GM12892 (cell line): ENCODE data around the gene NKAIN2.

ENCODE experiments used
- DNase-seq: peaks from one replicate; pipeline ENCODE4 v3.0.0; 2011; ENCODE audit not compliant: insufficient read length
- FAIRE-seq: peaks from 2 replicates; lab custom pipeline; 2011; peaks lifted over from hg19 to GRCh38; lab: Jason Lieb, UNC
- POLR2A ChIP-seq: IDR thresholded peaks from 2 replicates; pipeline ENCODE4 v1.6.1; 2011; ENCODE audit warnings: low read depth, low read length, control low read depth
- POLR2AphosphoS5 ChIP-seq: IDR thresholded peaks from 2 replicates; pipeline ENCODE4 v1.6.1; 2011; ENCODE audit warnings: low read depth, low read length, control low read depth
- TAF1 ChIP-seq: IDR thresholded peaks from 2 replicates; pipeline ENCODE4 v1.6.1; 2011; ENCODE audit warnings: low read depth, mild to moderate bottlenecking, control low read depth, low read length, borderline replicate concordance

Gene NKAIN2

DNA sequence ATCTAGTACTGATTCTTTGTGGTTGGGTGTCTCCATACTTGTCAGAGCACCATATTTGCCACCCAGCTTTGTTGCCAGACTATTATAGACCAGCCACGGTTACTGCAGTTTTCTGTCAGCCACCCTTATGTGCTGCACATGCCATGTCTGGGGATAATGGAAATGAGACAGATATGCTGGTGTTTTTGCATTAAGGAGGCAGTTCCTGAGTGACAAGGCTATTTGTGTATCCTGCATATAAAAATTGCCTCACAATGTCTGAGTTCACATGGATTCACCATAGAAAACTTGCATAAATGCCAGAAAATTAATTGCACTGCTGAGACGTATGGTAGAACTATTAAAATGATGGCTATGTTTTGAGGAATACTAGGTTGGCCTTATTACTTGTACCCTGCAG lies 51.8 kb downstream of the NKAIN2 start:
- DNase-seq, result no peak
- no peak for FAIRE-seq
- TF ChIP-seq POLR2AphosphoS5 (no peak), POLR2A (no peak), TAF1 (no peak)

DNA sequence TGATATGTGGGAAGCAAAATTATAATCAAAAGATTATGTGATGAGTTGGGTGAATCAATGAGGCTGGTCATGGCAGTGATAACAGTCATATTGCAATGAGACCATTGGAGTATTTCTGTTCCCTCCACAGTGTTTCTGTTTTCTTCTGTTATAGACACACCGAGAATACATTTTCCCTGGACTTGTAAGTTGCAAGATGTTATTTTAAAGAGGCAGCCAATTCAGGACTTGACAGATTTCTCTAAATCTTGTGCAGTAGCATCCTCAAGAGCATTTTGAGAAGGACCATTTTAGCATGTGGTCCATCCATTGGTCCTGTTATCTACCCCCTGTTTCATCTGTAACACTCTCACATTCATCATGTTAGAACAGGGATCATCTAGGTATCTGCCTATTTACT lies 55.6 kb downstream of the NKAIN2 start:
- TF ChIP-seq TAF1 (no peak), POLR2A (no peak), POLR2AphosphoS5 (no peak)
- DNase-seq (no peak), FAIRE-seq (no peak)

DNA sequence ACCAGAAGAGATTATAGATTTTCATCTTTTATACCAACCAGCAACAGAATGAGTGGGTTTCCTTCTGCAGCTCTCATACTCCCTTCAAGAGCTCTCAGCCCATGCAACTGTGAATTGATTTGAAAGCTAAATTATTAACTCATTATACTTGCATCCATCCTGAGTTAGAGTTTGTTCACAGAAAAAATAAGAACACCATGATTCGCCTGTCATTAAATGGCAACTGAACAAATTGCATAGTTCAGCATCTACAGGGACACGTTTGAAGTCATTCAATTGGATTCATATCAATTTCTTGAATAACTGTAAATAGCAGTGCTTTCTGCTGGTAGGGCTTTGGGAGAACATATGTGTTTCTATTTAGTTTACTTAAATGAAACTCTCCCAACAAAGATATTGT lies 65.7 kb downstream of the NKAIN2 start:
- TF ChIP-seq POLR2A, result no peak
- TF ChIP-seq TAF1, result no peak
- TF ChIP-seq POLR2AphosphoS5, result no peak
- FAIRE-seq (no peak), DNase-seq (no peak)

DNA sequence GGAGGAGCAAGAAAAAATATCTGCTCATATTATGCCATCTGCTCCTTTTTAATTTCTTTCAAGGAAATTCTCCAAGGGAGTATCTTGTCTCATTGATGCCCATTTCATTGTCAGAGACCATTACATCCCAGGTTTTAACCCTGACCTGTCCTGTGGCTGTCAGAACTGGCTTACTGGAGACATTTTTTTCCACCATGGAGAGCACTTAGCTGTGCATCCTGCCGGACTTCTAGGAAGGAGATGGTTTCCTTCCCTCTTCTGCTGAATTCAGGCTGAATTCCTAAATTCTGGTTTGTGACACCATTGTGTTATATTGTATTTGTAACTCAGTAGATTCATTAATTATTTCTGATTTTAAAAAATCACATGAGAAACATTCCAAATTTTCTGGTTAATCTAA lies 70.3 kb downstream of the NKAIN2 start:
- TF ChIP-seq POLR2A (no peak), POLR2AphosphoS5 (no peak), TAF1 (no peak)
- DNase-seq, result no peak
- FAIRE-seq, result no peak

DNA sequence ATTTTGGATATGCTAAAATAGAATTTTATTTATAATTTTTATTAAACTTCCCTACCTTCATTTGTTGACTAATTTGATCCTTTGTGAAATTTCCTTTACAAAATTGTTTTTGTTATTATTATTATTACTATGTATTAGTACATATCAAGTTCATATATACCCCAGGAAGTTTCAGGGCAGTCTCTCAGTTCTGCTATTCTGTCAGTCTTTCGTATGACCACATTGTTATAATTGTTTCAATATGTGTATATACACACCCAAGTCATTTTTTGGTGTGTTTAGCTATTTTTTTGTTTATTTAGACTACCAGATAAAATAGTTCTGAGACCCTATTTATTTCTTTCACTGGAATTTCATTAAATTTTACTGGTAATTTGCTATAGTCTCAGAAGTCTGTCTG lies 72.1 kb downstream of the NKAIN2 start:
- DNase-seq (no peak), FAIRE-seq (no peak)

DNA sequence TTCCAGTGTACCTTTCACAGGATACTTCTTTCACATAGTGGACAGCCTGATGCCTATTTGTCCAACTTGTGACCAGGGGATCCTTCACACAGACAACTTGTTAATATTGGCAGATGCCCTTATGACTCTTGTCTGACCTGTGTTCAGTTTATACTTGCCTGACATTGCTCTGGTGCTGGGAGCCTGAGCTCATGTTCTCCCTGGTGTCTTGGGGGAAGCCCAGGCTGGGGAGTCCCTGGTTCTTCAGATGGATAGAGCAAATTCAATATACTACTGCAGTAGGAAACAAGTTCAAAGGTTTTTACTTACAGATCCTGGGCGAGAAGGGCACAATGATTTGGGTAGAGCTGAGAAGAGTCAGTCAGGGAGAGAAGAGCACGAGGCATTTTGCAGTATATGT lies 76.1 kb downstream of the NKAIN2 start:
- FAIRE-seq, result peak; percentile 9
- TF ChIP-seq POLR2A, result no peak
- TF ChIP-seq TAF1, result no peak
- no peak for DNase-seq

More for the DNA sequence above, 72.1 kb downstream of the NKAIN2 start:
- TF ChIP-seq POLR2AphosphoS5, result no peak
- TF ChIP-seq POLR2A, result no peak
- TF ChIP-seq TAF1, result no peak

DNA sequence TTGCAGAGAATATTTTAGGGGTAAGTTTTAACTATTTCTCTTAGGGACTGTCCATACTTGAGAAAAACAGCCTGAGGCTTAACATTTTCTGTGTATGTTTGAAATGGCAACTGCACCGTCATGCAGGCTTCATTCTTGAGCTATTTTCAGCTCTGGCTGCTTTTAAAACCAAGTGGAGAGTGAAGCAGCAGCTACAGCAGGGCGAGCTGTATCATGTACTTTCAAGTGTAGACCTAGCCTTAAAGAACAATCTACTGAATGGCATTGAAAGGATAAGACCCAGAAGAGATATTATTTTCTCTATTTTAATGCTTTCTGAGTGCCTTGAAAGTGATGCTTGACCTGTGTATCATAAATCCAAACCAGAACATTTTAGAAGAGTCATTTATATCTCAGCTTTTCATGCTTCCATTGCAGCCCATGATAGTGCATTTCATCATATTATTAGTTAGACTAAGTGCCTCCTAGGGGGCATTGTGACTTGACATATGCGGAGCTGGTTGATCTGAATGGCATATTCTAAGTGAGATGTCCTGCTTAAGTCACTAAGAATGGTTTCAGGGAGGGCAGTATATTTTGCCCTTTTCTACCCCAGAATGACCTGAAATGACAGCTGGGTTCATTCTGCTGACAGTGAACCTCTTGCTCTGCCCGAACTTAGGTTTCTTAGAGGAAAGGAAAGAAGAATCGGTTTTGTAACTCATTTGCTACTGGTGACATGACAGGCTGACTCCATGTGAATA lies 85.3 kb downstream of the NKAIN2 start:
- DNase-seq, result no peak
- no peak for FAIRE-seq
- TF ChIP-seq TAF1 (no peak), POLR2AphosphoS5 (no peak), POLR2A (no peak)

DNA sequence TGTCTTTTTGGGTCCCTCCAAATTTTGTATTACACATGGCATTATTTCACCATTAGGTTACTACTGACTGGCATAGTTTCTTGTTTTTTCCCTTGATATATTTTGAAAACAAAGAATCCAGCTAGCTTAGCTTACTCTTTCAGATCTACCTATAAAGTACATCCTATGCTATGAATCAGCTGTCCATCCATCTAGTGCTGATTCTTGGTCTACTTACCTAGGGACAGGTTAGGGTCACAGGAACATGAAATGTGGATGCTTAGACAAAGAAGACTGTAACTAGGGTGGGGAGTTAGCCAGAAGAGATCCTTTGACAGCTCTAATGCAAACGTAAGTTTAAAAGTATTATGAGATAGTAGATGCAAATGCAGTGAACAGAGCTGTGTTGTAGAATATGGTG lies 91.7 kb downstream of the NKAIN2 start:
- TF ChIP-seq TAF1 (no peak), POLR2AphosphoS5 (no peak), POLR2A (no peak)
- DNase-seq, result no peak
- no peak for FAIRE-seq

DNA sequence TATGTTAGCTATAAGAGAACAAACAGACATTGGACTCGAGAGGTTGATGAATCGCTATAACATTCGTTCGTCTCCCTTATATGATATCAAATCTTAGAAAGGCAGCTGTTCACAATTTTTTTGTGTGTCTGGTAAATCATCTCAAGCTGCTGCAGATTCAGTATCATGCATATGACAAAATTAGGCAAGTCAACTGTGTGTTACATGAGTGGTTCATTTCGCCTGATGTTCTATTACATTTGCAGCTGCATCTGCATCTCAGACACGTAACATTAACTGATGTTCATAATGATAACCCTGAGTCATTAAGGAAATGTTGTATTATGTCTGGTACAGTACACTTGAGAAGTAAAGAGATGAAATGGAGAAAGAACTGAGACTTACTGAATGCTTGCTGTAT lies 92.1 kb downstream of the NKAIN2 start:
- TF ChIP-seq POLR2AphosphoS5 (no peak), POLR2A (no peak), TAF1 (no peak)
- FAIRE-seq (no peak), DNase-seq (no peak)

DNA sequence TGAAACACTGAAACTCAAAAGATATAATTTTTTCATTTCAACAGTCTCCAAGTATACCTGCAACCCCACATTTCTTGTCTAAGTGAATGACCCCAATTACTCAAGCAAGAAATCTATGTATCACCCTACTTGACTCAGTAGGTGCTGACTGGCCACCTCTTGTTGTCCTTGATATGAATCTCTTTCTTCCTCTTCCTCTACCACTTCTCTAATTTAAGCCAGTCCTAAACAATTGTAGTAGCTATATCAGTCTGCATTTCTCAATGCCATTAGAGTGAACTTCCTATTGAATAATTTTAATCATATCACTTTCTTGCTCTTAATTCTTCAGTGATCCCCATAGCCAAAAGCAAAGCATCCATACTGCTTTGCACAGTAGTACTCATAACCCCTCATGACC lies 93.2 kb downstream of the NKAIN2 start:
- no peak for DNase-seq
- TF ChIP-seq POLR2A, result no peak
- no peak for TF ChIP-seq TAF1
- TF ChIP-seq POLR2AphosphoS5, result no peak
- no peak for FAIRE-seq

DNA sequence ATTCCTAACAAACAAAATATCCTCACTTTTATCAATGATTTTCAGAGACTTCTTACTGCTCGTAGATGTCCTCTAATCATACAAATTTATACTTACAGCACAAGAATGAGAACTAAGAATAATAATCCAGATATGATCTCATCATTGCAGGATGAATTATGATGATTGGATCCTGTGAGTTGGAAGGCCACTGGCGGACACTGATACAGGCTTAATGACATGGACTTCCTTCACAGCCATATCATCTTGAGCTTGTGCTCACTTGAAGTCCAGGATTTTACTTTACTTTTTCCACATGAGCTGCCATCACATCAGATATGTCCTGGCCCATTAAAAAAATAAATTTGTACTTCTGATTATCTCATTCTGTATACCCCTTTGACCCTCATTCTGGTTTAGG lies 94.3 kb downstream of the NKAIN2 start:
- no peak for TF ChIP-seq POLR2A
- TF ChIP-seq POLR2AphosphoS5, result no peak
- TF ChIP-seq TAF1, result no peak
- FAIRE-seq, result no peak
- no peak for DNase-seq

DNA sequence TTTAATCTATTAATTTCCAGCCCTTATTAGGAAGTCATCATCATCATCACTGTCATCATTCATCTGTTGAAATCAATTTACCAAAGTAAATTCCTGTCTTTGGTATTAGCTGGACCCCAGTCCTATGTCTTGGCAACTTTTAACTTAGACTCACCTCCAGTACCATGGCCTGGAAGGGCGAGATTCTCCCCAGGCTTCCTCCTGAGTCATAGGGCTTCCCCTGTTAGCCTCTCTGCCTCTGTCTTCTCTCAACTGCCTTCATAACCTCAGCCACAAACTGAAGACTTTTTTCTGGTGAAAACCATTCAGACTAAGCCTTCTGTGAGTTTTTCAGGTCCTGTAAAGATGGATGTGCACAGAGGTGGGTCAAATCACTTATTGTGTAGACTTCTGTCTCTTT lies 95.0 kb downstream of the NKAIN2 start:
- FAIRE-seq, result no peak
- no peak for DNase-seq
- TF ChIP-seq TAF1 (no peak), POLR2A (no peak), POLR2AphosphoS5 (no peak)

DNA sequence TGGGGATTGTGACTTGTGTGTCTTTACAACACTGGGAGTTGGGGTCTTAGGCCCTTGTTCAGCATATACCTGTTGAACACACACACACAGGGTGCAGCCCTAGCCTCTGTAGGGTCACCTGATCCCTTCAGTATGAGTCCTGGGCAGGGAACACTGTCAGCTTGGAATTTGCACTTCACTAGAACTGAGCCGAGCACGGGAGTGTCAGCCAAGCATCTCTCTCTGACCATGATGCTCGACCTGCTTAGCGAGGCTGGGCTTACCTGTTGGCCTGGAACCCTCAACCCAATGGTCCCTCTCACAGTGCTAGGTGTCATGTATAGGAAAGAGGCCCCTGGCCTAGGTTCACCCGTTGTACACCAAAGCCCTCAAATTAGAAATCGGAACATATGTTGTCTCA lies 96.1 kb downstream of the NKAIN2 start:
- DNase-seq (no peak), FAIRE-seq (peak; percentile 42)
- TF ChIP-seq TAF1 (no peak), POLR2AphosphoS5 (no peak), POLR2A (no peak)
